K562 (cell line): ENCODE measurements around the gene IFRD1. TPM values are rescaled to one million over a fixed set of nuclear protein-coding genes. Genes with fewer than 3 reads are reported as not detected.
A peak's percentile ranks its signal among the peaks of the same experiment; 100 is the strongest.

ENCODE experiments used
- FOSL1 ChIP-seq: fragments of 200-800 bp; sonication (Bioruptor generic); conservative IDR thresholded peaks from 2 replicates; pipeline ENCODE4 v1.6.1; 2016; ENCODE audit warnings: missing genetic modification characterization, missing compliant biosample characterization
- MTA1 ChIP-seq: fragments of 450-650 bp; IDR thresholded peaks from 2 replicates; pipeline ENCODE4 v1.6.1; 2017; ENCODE audit warnings: borderline replicate concordance
- NEUROD1 ChIP-seq: fragments of 150-350 bp; IDR thresholded peaks from 2 replicates; pipeline ENCODE4 v1.6.1; 2014; ENCODE audit warnings: borderline replicate concordance, low read length, low read depth; ENCODE audit not compliant: partially characterized antibody
- NR3C1 ChIP-seq: sonication (generic); formaldehyde crosslinking; IDR thresholded peaks from 2 replicates; pipeline ENCODE4 v1.8.1; 2022; ENCODE audit warnings: missing genetic modification reagents
- PTBP1 ChIP-seq: fragments of 200-400 bp; formaldehyde crosslinking; IDR thresholded peaks from 2 replicates; pipeline ENCODE4 v1.6.1; 2017; ENCODE audit warnings: low read depth, low read length
- RBM14 ChIP-seq: fragments of 200-400 bp; formaldehyde crosslinking; IDR thresholded peaks from 2 replicates; pipeline ENCODE4 v1.6.1; 2018; ENCODE audit warnings: low read depth, mild to moderate bottlenecking, low read length, moderate library complexity, borderline replicate concordance; ENCODE audit not compliant: insufficient read depth
- RBM22 ChIP-seq: fragments of 200-400 bp; formaldehyde crosslinking; IDR thresholded peaks from 2 replicates; pipeline ENCODE4 v1.6.1; 2018; ENCODE audit warnings: low read length, low read depth; ENCODE audit not compliant: poor library complexity, severe bottlenecking
- SETDB1 ChIP-seq: IDR thresholded peaks from one replicate; pipeline ENCODE4 v1.6.1; 2012; ENCODE audit warnings: low read length, control low read depth, inconsistent platforms
- TRIM28 ChIP-seq: fragments of 450-650 bp; IDR thresholded peaks from 2 replicates; pipeline ENCODE4 v1.6.1; 2017
- XRCC4 ChIP-seq: IDR thresholded peaks from one replicate; pipeline ENCODE4 v1.6.1; 2011; ENCODE audit not compliant: insufficient read depth, insufficient read length; ENCODE audit errors: extremely low read depth
- ZFPM2 ChIP-seq: fragments of 250-450 bp; sonication (Bioruptor Pico); IDR thresholded peaks from 2 replicates; pipeline ENCODE4 v1.5.1; 2022; ENCODE audit warnings: mild to moderate bottlenecking
- ZNF311 ChIP-seq: fragments of 250-450 bp; sonication (Bioruptor Pico); IDR thresholded peaks from 2 replicates; pipeline ENCODE4 v1.4.0; 2020; ENCODE audit warnings: mild to moderate bottlenecking, moderate library complexity
- polyA plus RNA-seq, 8 experiments: library from polyadenylated mRNA; depleted of rRNA in 4 of 8; stranded (reverse) in 5 of 8; unstranded in 3 of 8; fragments of >200 nt; fragmentation: Nextera tagmentation in 2 of 8; fragmentation: Illumina TruSeq in 1 of 8; extraction: Ambion mirVana in 2 of 8; extraction: Trizol in 1 of 8; gene quantifications; 2 replicates each; pipeline versions ENCODE4 v1.2.1 to v1.2.3, GENCODE V29; 2011 to 2014; ENCODE audit warnings: inconsistent platforms in 1 of 8, missing spikeins in 1 of 8
- total RNA-seq, 7 experiments: library from RNA; depleted of rRNA in 6 of 7; stranded (reverse); fragments of >200 nt in 6 of 7; fragmentation: Illumina TruSeq in 2 of 7; extraction: Trizol in 2 of 7; gene quantifications; 2 replicates each; pipeline versions ENCODE4 v1.2.1 to v1.2.3, GENCODE V29; 2011 to 2021; ENCODE audit warnings: low replicate concordance in 1 of 7
- TF ChIP-seq, protein P1 (sequence below), 3 experiments: fragments of 200-800 bp in 1 of 3; sonication (Bioruptor generic) in 1 of 3; sonication (generic) in 1 of 3; formaldehyde crosslinking in 1 of 3; IDR thresholded peaks; 2 replicates each; pipeline versions ENCODE4 v1.6.1 to v1.8.0; 2016 to 2022; ENCODE audit warnings: mild to moderate bottlenecking in 2 of 3, missing compliant biosample characterization in 2 of 3, missing genetic modification characterization in 2 of 3, missing genetic modification reagents in 1 of 3
- TF ChIP-seq, protein P2 (sequence below): fragments of 450-650 bp; formaldehyde crosslinking; IDR thresholded peaks from 2 replicates; pipeline ENCODE4 v1.4.0; 2020; ENCODE audit warnings: mild to moderate bottlenecking, moderate library complexity
- TF ChIP-seq, protein P3 (sequence below): fragments of 250-450 bp; sonication (Bioruptor Pico); IDR thresholded peaks from 2 replicates; pipeline ENCODE4 v1.8.0; 2021; ENCODE audit warnings: moderate library complexity, mild to moderate bottlenecking, inconsistent platforms
- TF ChIP-seq, protein P4 (sequence below), 2 experiments: fragments of 450-650 bp in 1 of 2; sonication (generic) in 1 of 2; formaldehyde crosslinking in 1 of 2; IDR thresholded peaks in 1 of 2; conservative IDR thresholded peaks in 1 of 2; 2 replicates each; pipeline versions ENCODE4 v1.6.1 to v1.8.1; 2016 to 2023; ENCODE audit warnings: mild to moderate bottlenecking in 2 of 2, moderate library complexity in 2 of 2, inconsistent platforms in 1 of 2, missing genetic modification reagents in 1 of 2
- TF ChIP-seq, protein P5 (sequence below): fragments of 450-650 bp; IDR thresholded peaks from 2 replicates; pipeline ENCODE4 v1.6.1; 2017; ENCODE audit warnings: antibody characterized with exemption

Gene IFRD1
- total and polyA plus RNA-seq, 9 of the 15 experiments (the other 6 are each of a cell fraction or from before 2014, with no cell fraction given), result 27.6 to 81.8 (median 68.1) TPM

DNA sequence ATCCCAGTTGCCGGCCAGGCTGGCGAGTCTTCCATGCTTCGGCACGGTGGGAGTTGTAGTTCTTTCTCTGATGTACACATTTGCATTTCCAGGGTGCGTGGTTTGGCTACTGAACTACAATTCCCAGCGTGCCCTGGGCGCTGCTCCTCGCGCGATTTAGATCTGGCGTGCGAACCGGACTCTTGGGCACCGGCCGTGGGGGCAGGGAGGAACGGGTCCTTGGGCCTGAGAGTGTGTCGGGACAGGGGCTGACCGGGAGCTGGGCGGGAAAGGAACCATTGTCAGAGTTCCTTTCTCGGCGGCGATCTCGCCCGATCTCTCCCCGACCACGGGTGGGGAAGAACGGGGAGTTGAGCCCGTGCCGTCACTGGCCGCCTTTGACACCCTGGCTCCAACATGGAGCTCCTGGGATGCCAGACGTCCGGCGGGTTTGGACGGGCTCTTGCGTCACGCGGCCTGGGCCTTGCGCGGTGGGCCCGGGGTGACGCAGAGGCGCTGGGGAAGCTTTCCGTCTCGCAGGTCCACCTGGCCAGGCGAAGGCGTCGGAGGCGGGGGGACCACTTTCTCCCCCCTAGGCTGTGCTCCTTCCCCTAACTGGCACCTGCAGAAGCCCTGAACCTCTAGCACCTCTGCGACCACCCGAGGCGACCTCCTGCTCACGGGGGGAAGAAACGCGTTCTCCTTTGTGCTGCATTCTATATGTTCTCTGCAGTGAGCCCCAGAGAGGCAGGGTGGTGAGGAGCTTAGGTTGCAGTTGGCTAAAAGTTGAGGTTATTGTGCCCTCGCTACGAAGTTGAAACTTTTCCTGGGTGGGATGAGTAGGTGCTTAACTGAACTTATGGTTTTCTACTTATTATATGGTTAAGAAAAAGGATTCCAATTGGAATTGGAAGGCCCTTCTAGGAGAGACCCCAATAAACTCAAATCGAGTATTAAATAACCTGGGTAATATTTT is 824 bp downstream of the IFRD1 start (continued):
- TF ChIP-seq, protein P1, sequence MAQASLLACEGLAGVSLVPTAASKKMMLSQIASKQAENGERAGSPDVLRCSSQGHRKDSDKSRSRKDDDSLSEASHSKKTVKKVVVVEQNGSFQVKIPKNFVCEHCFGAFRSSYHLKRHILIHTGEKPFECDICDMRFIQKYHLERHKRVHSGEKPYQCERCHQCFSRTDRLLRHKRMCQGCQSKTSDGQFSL (CRISPR knock-in tag; IDR thresholded peaks at IDR 0.05), result peak; percentile 50; the same call in 1 of the 2 replicates
- TF ChIP-seq, protein P1 (tag; IDR thresholded peaks at IDR 0.05), result no peak
- peak; percentile 93 for TF ChIP-seq RBM22
- peak; percentile 76; the same call in 1 of the 2 replicates for TF ChIP-seq RBM14
- no peak for TF ChIP-seq ZNF311
- TF ChIP-seq, protein P2, sequence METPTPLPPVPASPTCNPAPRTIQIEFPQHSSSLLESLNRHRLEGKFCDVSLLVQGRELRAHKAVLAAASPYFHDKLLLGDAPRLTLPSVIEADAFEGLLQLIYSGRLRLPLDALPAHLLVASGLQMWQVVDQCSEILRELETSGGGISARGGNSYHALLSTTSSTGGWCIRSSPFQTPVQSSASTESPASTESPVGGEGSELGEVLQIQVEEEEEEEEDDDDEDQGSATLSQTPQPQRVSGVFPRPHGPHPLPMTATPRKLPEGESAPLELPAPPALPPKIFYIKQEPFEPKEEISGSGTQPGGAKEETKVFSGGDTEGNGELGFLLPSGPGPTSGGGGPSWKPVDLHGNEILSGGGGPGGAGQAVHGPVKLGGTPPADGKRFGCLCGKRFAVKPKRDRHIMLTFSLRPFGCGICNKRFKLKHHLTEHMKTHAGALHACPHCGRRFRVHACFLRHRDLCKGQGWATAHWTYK (CRISPR knock-in tag), result no peak; the same call in 1 of the 2 replicates
- peak; percentile 69; the same call in 1 of the 2 replicates for TF ChIP-seq TRIM28
- TF ChIP-seq XRCC4, result no peak
- TF ChIP-seq FOSL1 (tag), result no peak; the same call in 1 of the 2 replicates
- TF ChIP-seq, protein P3, sequence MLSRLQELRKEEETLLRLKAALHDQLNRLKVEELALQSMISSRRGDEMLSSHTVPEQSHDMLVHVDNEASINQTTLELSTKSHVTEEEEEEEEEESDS (CRISPR knock-in tag), result no peak
- TF ChIP-seq ZFPM2, result no peak
- TF ChIP-seq, protein P4, sequence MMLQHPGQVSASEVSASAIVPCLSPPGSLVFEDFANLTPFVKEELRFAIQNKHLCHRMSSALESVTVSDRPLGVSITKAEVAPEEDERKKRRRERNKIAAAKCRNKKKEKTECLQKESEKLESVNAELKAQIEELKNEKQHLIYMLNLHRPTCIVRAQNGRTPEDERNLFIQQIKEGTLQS (IDR thresholded peaks at IDR 0.05), result peak; percentile 94
- TF ChIP-seq, protein P4 (CRISPR knock-in tag; conservative IDR thresholded peaks at IDR 0.05), result peak; percentile 43
- no peak for TF ChIP-seq NR3C1
- peak; percentile 62 for TF ChIP-seq NEUROD1
- no peak for TF ChIP-seq PTBP1
- TF ChIP-seq, protein P5, sequence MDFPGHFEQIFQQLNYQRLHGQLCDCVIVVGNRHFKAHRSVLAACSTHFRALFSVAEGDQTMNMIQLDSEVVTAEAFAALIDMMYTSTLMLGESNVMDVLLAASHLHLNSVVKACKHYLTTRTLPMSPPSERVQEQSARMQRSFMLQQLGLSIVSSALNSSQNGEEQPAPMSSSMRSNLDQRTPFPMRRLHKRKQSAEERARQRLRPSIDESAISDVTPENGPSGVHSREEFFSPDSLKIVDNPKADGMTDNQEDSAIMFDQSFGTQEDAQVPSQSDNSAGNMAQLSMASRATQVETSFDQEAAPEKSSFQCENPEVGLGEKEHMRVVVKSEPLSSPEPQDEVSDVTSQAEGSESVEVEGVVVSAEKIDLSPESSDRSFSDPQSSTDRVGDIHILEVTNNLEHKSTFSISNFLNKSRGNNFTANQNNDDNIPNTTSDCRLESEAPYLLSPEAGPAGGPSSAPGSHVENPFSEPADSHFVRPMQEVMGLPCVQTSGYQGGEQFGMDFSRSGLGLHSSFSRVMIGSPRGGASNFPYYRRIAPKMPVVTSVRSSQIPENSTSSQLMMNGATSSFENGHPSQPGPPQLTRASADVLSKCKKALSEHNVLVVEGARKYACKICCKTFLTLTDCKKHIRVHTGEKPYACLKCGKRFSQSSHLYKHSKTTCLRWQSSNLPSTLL, result no peak
- TF ChIP-seq MTA1, result peak; percentile 29; the same call in 1 of the 2 replicates
- no peak for TF ChIP-seq SETDB1
